ENCODE measurements around the gene NIPAL4. TPM values are rescaled to one million over a fixed set of nuclear protein-coding genes. Genes with fewer than 3 reads are reported as not detected.
A peak's percentile ranks its signal among the peaks of the same experiment; 100 is the strongest.
"Not testable (repeated sequence)": the region's sequence is repeated elsewhere in the genome, so short reads cannot be mapped to it uniquely, and the experiment has no call there.

The NIPAL4 gene
- total RNA-seq, 1 experiment from 2014 or later = not detected

DNA sequence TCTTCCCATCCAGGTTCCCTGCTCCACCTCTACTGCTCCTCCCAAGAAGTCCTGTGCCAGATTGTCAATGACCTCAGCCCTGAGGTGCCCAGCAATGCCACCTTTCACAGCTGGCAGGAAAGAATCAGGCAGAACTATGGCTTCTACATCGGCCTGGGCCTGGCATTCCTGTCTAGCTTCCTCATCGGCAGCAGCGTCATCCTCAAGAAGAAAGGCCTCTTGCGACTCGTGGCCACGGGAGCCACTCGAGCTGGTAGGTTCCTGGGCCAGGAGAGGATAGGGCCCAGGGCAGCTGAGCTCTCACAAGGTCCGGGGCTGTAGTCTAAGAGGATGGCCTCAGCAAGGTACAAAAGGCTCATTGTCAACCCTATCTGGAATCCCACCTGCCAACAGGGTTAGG is 3.1 kb downstream of the NIPAL4 start:
- no peak for DNase-seq (ENCODE audit: low spot score)

- DNase-seq (ENCODE audit: low spot score) = no peak
Observed at GRCh38 chr5:157463621-157464518, 3.9 kb downstream of the NIPAL4 start.

- peak; percentile 77 for DNase-seq (ENCODE audit: low spot score)
Observed at GRCh38 chr5:157464519-157465171, 4.6 kb downstream of the NIPAL4 start.

GRCh38 chr5:157468293-157468965 is 8.4 kb downstream of the NIPAL4 start:
- DNase-seq (ENCODE audit: low spot score) = no peak

DNA sequence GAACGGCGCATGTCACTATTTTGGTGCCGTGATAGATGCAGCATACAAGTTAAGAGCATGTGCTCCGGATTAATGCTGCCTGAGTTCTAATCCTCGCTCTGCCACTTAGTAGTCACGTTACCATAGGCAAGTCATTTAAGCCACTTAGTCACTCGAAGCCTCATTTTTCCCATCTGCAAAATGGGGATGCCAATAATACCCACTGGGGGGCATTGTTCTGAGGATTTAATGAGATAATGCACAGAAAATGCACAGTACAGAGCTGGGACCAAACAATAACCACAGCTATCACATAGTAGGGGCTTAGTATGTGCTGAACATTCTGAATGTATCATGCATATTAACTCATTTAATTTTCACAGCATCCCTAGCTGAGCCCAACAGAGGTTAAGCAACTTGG is 9.1 kb downstream of the NIPAL4 start:
- no peak for DNase-seq (ENCODE audit: low spot score)

DNA sequence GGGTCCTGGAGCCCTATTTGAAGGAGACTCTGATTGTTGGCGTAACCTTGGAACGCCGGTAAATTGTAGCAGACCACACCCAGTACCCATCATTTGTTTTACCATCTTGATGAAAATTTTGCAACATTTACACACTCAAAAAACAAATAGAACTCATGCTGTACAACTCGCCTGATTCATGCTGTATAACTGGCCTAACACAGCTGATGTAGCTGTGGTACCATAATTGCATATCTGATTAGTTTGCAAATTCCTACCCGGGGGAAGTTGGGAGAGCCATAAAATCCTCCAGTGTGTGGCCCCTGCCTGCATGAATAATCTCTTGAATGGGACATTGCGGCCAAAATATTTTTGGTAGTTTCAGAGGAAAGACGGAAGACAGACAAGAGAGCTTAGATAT is 9.7 kb downstream of the NIPAL4 start:
- DNase-seq (ENCODE audit: low spot score) = no peak

- DNase-seq (ENCODE audit: low spot score) = no peak
Observed at GRCh38 chr5:157470631-157471030, 10.6 kb downstream of the NIPAL4 start.

DNA sequence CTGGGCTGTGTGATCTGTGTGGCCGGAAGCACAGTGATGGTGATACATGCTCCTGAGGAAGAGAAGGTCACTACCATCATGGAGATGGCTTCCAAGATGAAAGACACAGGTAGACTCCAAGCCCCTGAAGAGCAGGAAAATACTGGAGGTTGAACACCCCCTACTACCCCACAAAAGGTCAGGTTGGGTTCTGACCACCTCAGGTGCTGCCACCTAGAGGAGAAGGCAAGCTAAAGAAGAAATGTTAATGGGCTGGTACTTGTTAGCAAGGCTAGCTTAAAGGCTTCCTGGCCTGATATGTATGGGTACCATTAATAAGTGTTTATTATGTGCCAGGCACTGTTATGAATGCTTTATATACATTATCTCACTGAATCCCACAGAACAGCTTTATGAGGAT is 11.7 kb downstream of the NIPAL4 start:
- peak; percentile 30 for DNase-seq (ENCODE audit: low spot score)

- no peak for DNase-seq (ENCODE audit: low spot score)
Observed at GRCh38 chr5:157473383-157474320, 13.6 kb downstream of the NIPAL4 start.

DNA sequence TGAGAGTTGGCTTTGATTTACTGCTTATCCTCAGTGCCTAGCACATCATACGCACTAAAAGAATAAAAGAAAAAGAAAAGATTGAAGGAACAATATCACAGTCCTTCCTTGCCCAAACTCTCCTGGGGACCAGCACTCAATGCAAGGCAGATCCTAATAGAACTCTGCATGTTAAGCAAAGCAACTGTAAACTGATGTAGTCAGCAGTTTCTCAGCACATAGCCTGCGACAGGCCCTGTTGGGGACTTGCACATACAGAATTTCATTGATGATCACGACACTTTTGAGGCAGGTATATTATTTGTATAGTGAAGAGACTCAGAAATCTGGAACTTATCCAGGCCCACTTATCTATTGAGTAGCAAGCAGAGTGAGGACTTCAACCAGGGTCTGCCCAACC is 15.4 kb downstream of the NIPAL4 start:
- DNase-seq (ENCODE audit: low spot score) = no peak

GRCh38 chr5:157476702-157477408 is 16.8 kb downstream of the NIPAL4 start:
- DNase-seq (ENCODE audit: low spot score) = peak; percentile 63

DNA sequence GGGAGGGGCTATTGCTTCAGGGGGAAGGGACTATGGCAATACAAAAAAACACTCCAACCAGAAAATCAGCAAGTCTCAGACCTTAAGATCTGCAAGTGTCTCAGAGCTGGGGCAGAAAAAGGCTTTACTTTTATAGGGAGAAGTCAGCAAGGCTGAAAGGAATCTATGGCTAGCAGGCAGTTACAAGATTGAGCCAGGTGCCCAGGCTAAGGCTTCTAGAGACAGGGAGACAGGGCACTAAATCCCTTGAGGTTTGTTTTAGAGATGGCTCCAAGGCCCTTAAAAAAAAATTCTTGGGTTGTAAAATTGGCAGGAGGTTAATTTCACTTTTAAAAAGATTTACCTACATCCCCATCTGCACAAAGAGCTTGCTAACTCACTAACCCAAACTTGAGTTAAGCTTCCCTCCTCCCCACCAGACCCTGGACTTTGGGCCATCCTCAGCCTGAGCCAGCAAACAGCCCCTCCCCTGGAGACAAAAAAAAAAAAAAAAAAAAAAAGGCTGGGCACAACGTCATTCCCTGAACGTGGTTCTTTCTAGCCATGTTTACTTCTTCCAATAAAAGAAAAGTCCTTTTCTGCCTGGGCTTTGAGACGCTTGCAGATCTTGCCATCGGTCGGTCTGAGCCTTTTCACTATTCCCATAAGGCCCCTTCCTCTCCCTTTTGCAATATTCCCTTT is 17.9 kb downstream of the NIPAL4 start:
- no peak for DNase-seq (ENCODE audit: low spot score)

DNA sequence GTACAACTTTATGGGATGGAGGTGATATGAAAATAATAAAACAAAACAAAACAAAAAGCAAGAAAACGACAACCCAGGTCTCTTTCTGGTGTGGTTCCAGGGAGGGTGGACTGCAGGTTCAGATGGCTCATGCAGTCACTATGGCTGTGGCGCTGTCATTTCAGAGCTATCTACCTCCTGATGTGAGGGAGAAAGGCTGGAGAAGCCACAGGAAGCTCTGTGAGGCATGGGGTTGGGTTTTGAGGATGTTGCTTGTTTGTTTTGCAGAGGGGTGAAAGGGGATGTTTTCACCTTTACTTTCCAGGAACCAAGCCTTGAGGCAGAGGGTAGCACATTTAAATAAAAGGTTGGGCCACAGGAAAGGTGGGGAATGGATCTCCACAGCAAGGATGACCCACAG is 18.7 kb downstream of the NIPAL4 start:
- DNase-seq (ENCODE audit: low spot score) = no peak

- DNase-seq (ENCODE audit: low spot score) = no peak
Observed at GRCh38 chr5:157479166-157479565, 19.2 kb downstream of the NIPAL4 start.

DNA sequence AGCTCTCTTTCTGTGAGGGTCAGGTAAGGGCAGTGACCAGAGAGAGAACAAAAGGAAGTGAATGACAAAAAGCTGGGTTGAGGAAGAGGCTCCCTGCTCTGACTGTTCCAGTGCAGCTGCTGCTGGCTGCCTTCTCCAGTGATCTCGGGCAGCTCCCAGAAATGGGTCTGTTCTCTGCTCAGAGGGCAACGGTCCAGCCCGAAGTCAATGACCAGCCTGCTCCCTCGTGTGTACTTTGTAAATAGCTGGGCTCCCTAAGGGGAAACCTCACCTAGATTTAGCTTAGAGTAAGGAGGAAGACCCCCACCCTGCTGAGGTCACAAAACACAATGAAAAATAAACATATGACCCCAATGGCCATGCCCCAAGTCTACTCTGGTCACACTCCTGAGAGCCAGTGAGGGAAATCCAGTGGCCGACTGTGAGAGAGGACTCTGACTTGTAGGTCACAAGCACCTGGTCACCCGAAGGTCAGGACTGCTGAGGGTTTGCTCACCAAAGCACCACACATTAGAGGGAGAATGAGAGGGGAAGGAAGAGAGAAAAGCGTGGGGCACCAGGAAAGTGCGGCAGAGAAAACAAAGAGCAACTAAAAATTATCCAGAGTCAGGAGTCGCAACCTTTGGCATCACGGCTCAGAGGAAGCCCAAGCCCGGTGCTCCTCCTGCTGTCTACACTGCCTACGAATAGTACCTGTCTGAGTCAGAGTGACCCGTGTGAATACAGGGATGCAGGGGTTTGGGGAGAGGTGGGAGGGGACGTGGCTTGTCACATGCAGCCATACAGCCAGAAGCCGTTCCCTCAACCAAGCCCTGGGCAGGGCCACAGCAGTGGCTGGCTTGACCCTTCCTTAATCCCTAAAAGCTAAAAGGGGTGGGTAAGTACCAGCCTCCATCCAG is 19.8 kb downstream of the NIPAL4 start:
- no peak for DNase-seq (ENCODE audit: low spot score)

DNA sequence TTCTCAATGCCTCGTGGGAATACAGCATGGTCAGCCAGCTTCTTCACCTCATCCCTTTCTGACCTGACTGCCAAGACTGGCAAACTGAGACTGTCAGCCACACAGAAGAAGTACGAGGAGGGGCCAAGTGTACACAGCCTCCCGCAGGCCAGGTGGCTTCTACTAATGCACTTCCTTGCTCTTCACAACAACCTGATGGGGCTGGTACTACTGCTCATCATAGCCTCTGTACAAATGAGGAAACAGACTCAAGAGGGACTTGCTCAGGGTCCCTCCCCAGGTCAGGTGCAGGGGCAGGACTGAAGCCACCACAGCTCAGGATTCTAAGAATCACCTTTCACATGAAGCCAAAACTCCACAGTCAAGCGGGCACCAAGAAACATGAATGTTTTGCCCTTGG is 21.3 kb downstream of the NIPAL4 start:
- no peak for DNase-seq (ENCODE audit: low spot score)

DNA sequence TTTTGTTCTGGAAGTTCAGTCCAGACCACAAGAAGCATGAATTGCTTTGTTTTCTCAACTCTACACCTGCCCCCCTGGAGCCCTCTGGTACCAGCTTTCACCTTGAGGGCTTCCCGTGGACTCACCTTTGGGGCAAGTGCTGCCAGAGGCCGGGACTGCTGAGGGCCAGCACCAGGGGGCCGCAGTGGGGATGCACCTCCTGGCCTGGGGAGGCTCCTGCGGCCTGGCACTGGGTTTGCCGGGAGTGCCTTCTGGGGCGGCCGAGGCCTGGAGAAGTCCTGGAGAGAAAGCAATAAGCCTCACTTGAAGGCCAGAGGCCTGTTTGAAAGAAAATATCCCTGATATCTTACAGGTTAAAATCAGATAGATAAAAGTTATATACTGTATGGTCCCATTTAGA is 21.7 kb downstream of the NIPAL4 start:
- no peak for DNase-seq (ENCODE audit: low spot score)

DNA sequence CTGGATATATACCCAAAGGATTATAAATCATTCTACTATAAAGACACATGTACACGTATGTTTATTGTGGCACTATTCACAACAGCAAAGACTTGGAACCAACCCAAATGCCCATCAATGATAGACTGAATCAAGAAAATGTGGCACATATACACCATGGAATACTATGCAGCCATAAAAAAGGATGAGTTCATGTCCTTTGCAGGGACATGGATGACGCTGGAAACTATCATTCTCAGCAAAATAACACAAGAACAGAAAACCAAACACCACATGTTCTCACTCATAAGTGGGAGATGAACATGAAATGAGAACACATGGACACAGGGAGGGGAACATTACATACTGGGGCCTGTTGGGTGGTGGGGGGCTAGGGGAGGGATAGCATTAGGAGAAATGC is 22.7 kb downstream of the NIPAL4 start:
- not testable (repeated sequence) for DNase-seq (ENCODE audit: low spot score)

DNA sequence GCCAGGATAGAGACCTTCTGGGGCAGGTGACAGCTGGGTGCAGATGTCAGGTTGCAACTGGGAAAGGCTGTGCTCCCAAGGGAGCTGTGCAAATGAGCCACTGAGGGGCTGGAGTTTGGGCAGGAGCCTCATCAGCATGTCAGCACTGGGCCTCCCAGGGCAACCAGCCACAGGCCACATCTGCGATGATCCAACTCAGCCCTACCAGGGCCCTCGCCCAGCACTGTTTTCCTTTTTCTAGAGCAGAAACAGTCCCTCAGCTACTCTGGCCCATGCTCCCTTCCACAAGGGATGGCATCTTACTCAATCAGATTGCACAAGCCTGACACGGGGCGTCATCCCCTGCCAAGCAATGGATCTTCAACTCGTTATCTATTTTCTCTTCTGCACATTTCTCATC is 24.8 kb downstream of the NIPAL4 start:
- no peak for DNase-seq (ENCODE audit: low spot score)

Measured in H4 (cell line).